Prostate gland (tissue), 2 donors: ENCODE measurements around the gene BRCA2. TPM values are rescaled to one million over a fixed set of nuclear protein-coding genes. Genes with fewer than 3 reads are reported as not detected.

ENCODE experiments used
- DNase-seq: peaks from one replicate; pipeline ENCODE4 v3.0.0-alpha.2; 2019; ENCODE audit warnings: low spot score
- H3K27ac ChIP-seq, 2 donors: fragments of 200-600 bp; sonication (generic); 2 replicates each; pipeline ENCODE4 v1.5.1; 2017 to 2019
- H3K27me3 ChIP-seq: fragments of 200-600 bp; sonication (generic); replicated peaks from 2 replicates; pipeline ENCODE4 v1.5.1; 2019; ENCODE audit not compliant: insufficient read depth
- H3K36me3 ChIP-seq, 2 donors: fragments of 200-600 bp; sonication (generic); 1 replicate in 1 of 2; 2 replicates in 1 of 2; pipeline versions ENCODE4 v1.5.1 to v1.8.1; 2017 to 2019
- H3K4me1 ChIP-seq: fragments of 200-600 bp; sonication (generic); replicated peaks from 2 replicates; pipeline ENCODE4 v1.5.1; 2019
- H3K4me3 ChIP-seq, 2 donors: fragments of 200-600 bp; sonication (generic); 2 replicates each; pipeline ENCODE4 v1.5.1; 2017 to 2019
- H3K9me3 ChIP-seq: fragments of 200-600 bp; sonication (generic); 2 replicates; pipeline ENCODE4 v1.5.1; 2017
- CTCF ChIP-seq, 4 experiments: fragments of 200-600 bp in 2 of 4; fragments of 450-650 bp in 2 of 4; sonication (generic) in 2 of 4; IDR thresholded peaks; 1 replicate in 3 of 4; 2 replicates in 1 of 4; pipeline ENCODE4 v1.5.1; 2016 to 2019; ENCODE audit warnings: antibody characterized with exemption in 4 of 4, mild to moderate bottlenecking in 2 of 4, moderate library complexity in 2 of 4
- POLR2A ChIP-seq: fragments of 450-650 bp; IDR thresholded peaks from one replicate; pipeline ENCODE4 v1.6.1; 2016; ENCODE audit warnings: antibody characterized with exemption, mild to moderate bottlenecking
- POLR2AphosphoS5 ChIP-seq: sonication (generic); formaldehyde crosslinking; IDR thresholded peaks from one replicate; pipeline ENCODE4 v1.6.1; 2017; ENCODE audit warnings: antibody characterized with exemption
- WGBS: methylation state at CpG from one replicate; pipeline ENCODE4 v1.1.5; 2018; 5-methylcytosine and 5-hydroxymethylcytosine counted together
- intact Hi-C: fragments of 100-400 bp; cut with DNase I; formaldehyde crosslinking; loops from one replicate; pipeline ENCODE4 v1.14.2; 2022
- total RNA-seq, 2 donors: library from RNA; depleted of rRNA; stranded (reverse); fragments of >200 nt; gene quantifications; one replicate each; pipeline ENCODE4 v1.1.0, GENCODE V29; 2016

The BRCA2 gene
- total RNA-seq, 2 donors from 2014 or later = 1.8 to 6.6 TPM

DNA sequence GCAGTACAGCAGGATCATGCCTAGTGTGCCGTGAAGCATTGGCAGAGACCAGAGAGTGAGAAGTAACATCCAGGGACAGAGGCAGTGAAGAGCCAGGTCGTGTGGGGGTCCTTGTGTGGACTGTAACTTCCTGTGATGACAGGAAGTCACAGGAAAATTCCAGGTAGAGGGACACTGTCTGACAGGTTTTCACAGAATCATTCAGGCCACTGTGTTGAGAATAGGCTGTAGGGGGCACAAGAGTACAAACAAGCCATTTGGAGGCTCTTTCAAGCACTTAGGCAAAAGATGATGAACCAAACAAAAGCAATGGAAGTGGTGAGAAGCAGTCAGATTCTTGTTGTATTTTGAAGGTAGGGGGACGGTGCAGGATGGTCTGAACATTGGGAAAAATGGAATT is 66.2 kb downstream of the BRCA2 start:
- H3K27ac ChIP-seq = no peak overlapping the region
- intact Hi-C loops = loop anchor here (10.0 kb wide), 1 partner anchor 193 kb away; no protein-coding TSS in a partner anchor
- no peaks in the 10 kb centered on the region for H3K36me3 ChIP-seq
- no peak for DNase-seq
- no peaks in the 10 kb centered on the region for H3K4me1 ChIP-seq
- no peak overlapping the region for H3K4me3 ChIP-seq
- WGBS = 73% methylated on average over 3 of the region's 3 CpGs
- no peaks in the 10 kb centered on the region for H3K27me3 ChIP-seq
- peak in 3 of 4 experiments; percentile 22 to 52 (median 40) for TF ChIP-seq CTCF (IDR thresholded peaks at IDR 0.05)
- no peak for TF ChIP-seq POLR2AphosphoS5
- no peak for TF ChIP-seq POLR2A
- H3K9me3 ChIP-seq = no peaks in the 10 kb centered on the region

- intact Hi-C loops = loop anchor here (10.0 kb wide), 1 partner anchor 191 kb away; no protein-coding TSS in a partner anchor
- WGBS = 85% methylated on average over 5 of the region's 5 CpGs
Measured at GRCh38 chr13:32383836-32384618, 68.7 kb downstream of the BRCA2 start.

GRCh38 chr13:32384702-32385101 is 69.4 kb downstream of the BRCA2 start:
- peak; percentile 15 for DNase-seq
- 67% methylated on average over 2 of the region's 2 CpGs for WGBS
- Histone ChIP-seq H3K36me3 (no peaks in the 10 kb centered on the region), H3K27me3 (no peaks in the 10 kb centered on the region), H3K4me1 (no peaks in the 10 kb centered on the region), H3K9me3 (no peaks in the 10 kb centered on the region), H3K27ac (no peak overlapping the region), H3K4me3 (no peak overlapping the region)
- TF ChIP-seq POLR2A (no peak), POLR2AphosphoS5 (peak; percentile 30), CTCF (IDR thresholded peaks at IDR 0.05) (no peak)
- intact Hi-C loops = loop anchor here (10.0 kb wide), 1 partner anchor 190 kb away; no protein-coding TSS in a partner anchor

More at GRCh38 chr13:32383836-32384618, 68.7 kb downstream of the BRCA2 start:
- H3K27me3 ChIP-seq = no peaks in the 10 kb centered on the region
- DNase-seq = no peak
- no peaks in the 10 kb centered on the region for H3K9me3 ChIP-seq
- H3K27ac ChIP-seq = no peak overlapping the region
- TF ChIP-seq CTCF (IDR thresholded peaks at IDR 0.05) (no peak), POLR2AphosphoS5 (no peak), POLR2A (no peak)
- no peak overlapping the region for H3K4me3 ChIP-seq
- H3K36me3 ChIP-seq = no peaks in the 10 kb centered on the region
- no peaks in the 10 kb centered on the region for H3K4me1 ChIP-seq

- intact Hi-C loops = loop anchor here (10.0 kb wide), 1 partner anchor 189 kb away; no protein-coding TSS in a partner anchor
- Histone ChIP-seq H3K27me3 (no peaks in the 10 kb centered on the region), H3K4me1 (no peaks in the 10 kb centered on the region), H3K27ac (no peak overlapping the region), H3K9me3 (no peaks in the 10 kb centered on the region), H3K4me3 (no peak overlapping the region), H3K36me3 (no peaks in the 10 kb centered on the region)
- TF ChIP-seq POLR2A (no peak), CTCF (IDR thresholded peaks at IDR 0.05) (no peak), POLR2AphosphoS5 (no peak)
- no peak for DNase-seq
Measured at GRCh38 chr13:32385410-32385809, 70.1 kb downstream of the BRCA2 start.

DNA sequence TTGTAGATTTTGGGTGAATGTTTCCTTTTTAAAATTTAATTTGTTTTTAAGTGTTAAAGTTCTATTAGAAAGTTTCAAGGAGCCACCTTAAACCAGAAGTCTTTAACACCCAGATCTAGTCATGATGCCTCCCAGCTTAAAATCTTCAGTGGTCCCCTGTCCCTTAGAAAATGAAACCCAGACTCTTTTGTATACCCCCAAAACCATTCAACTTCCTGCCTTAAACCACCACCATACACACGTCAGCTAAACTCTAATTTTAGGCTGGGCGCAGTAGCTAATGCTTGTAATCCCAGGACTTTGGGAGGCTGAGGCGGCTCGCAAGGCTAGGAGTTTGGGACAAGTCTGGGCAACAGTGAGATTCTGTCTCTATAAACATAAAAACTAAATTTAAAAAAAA is 74.7 kb downstream of the BRCA2 start:
- 84% methylated on average over 4 of the region's 4 CpGs for WGBS
- H3K27me3 ChIP-seq = no peaks in the 10 kb centered on the region
- H3K9me3 ChIP-seq = no peaks in the 10 kb centered on the region
- H3K4me1 ChIP-seq = no peaks in the 10 kb centered on the region
- DNase-seq = no peak
- no peaks in the 10 kb centered on the region for H3K36me3 ChIP-seq
- no peak overlapping the region for H3K4me3 ChIP-seq
- no peak for TF ChIP-seq POLR2AphosphoS5
- TF ChIP-seq CTCF (IDR thresholded peaks at IDR 0.05) = no peak
- intact Hi-C loops = no loop called here
- H3K27ac ChIP-seq = no peak overlapping the region
